ENCODE measurements around the gene DAGLA. TPM values are rescaled to one million over a fixed set of nuclear protein-coding genes. Genes with fewer than 3 reads are reported as not detected.
"Not testable (repeated sequence)": the region's sequence is repeated elsewhere in the genome, so short reads cannot be mapped to it uniquely, and the experiment has no call there.

The DAGLA gene
- 0.74 and 1.4 TPM in 2 replicates for total RNA-seq (2014; rRNA removed; shearing (Covaris generic))

- in situ Hi-C loops (cut with HindIII; ENCODE audit: low sequenced_read_pairs) = no loop called here
- peak; percentile 75 for DNase-seq (ENCODE audit: low spot score)
Measured at GRCh38 chr11:61679893-61680621, at the start of gene DAGLA. Gene DAGLA (plus strand): TSS chr11:61680391. CDS start chr11:61720156, 39,765 bp downstream.

- DNase-seq (ENCODE audit: low spot score) = no peak
- in situ Hi-C loops (cut with HindIII; ENCODE audit: low sequenced_read_pairs) = no loop called here
Measured at GRCh38 chr11:61632096-61632495, 48.1 kb upstream of the DAGLA start.

- DNase-seq (ENCODE audit: low spot score) = no peak
- in situ Hi-C loops (cut with HindIII; ENCODE audit: low sequenced_read_pairs) = no loop called here
Measured at GRCh38 chr11:61635304-61635703, 44.9 kb upstream of the DAGLA start.

GRCh38 chr11:61635787-61636186, 44.4 kb upstream of the DAGLA start:
- DNase-seq (ENCODE audit: low spot score) = no peak
- in situ Hi-C loops (cut with HindIII; ENCODE audit: low sequenced_read_pairs) = no loop called here

DNA sequence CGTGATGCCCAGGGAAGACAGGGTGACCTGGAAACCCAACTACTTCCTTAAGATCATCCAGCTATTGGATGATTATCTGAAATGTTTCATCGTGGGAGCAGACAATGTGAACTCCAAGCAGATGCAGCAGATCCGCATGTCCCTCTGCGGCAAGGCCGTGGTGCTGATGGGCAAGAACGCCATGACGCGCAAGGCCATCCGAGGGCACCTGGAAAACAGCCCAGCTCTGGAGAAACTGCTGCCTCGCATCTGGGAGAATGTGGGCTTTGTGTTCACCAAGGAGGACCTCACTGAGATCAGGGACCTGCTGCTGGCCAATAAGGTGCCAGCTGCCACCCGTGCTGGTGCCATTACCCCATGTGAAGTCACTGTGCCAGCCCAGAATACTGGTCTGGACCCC, 43.5 kb upstream of the DAGLA start:
- no peak for DNase-seq (ENCODE audit: low spot score)
- in situ Hi-C loops (cut with HindIII; ENCODE audit: low sequenced_read_pairs) = no loop called here

- in situ Hi-C loops (cut with HindIII; ENCODE audit: low sequenced_read_pairs) = no loop called here
- DNase-seq (ENCODE audit: low spot score) = no peak
Measured at GRCh38 chr11:61637277-61637676, 42.9 kb upstream of the DAGLA start.

DNA sequence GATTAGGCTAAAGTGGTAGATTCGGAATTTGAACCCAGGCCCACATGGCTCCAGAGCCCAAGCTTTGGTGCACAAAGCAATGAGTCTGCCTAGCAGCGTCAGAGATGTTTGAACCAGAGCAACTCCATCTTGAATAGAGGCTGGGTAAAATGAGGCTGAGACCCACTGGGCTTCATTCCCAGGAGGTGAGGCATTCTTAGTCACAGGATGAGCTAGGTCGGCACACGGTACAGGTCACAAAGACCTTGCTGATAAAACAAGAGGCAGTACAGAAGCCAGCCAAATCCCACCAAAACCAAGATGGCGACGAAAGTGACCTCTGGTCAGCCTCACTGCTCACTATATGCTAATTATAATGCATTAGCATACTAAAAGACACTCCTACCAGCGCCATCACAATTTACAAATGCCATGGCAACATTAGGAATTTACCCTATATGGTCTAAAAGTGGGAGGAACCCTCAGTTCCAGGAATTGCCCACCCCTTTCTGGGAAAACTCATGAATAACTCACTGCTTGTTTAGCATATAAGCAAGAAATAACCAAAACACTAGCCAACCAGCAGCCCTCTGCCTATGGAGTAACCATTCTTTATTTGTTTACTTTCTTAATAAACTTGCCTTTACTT, 40.3 kb upstream of the DAGLA start:
- DNase-seq (ENCODE audit: low spot score) = no peak
- in situ Hi-C loops (cut with HindIII; ENCODE audit: low sequenced_read_pairs) = no loop called here

DNA sequence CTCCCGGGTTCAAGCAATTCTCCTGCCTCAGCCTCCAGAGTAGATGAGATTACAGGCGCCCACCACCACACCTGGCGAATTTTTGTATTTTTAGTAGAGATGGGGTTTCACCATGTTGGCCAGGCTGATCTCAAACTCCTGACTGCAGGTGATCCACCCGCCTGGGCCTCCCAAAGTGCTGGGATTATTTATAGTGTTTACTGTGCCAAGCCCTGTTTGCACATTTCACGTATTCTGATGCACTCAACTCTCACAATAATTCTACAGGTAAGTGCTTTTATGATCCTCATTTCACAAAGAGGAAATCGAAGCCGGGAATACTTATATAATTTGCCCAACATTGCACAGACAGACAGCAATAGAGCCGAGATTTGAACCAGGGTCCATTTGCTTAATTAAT, 38.0 kb upstream of the DAGLA start:
- in situ Hi-C loops (cut with HindIII; ENCODE audit: low sequenced_read_pairs) = no loop called here

DNA sequence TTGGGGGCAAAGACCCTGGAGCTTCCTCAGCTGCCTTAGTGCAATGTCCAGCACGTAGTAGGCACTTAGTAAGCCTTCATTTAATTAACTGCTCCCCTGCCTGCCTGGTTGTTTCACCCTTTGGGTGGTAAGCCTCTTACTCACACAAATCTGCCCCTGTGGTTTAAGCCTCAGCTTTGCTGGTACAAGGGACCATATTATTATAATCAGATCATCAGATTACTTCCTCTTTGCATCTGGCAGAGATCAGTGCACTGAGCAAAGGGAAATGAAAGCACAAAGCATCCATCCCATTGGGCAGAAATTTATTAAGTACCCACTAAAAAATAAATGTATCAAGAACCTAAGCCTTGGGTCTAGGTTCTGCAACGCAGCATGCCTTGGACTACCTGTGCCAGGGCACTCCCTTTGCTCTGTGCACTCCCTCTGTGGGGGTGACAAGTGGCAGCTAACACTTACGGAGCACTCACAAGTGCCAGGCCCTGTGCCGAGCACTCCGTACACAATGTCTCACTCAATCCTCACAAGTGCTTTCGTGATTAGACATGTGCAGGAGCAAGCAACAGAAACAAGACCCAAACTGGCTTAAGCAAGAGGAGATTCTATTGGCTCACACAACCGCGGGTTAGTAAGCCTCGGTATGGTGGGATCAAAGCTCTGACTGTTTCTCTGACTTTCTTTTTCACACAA, 34.9 kb upstream of the DAGLA start:
- in situ Hi-C loops (cut with HindIII; ENCODE audit: low sequenced_read_pairs) = no loop called here
- DNase-seq (ENCODE audit: low spot score) = no peak

More for the DNA sequence above, 38.0 kb upstream of the DAGLA start:
- no peak for DNase-seq (ENCODE audit: low spot score)

GRCh38 chr11:61647529-61647928, 32.7 kb upstream of the DAGLA start:
- DNase-seq (ENCODE audit: low spot score) = no peak
- in situ Hi-C loops (cut with HindIII; ENCODE audit: low sequenced_read_pairs) = no loop called here

- DNase-seq (ENCODE audit: low spot score) = no peak
- in situ Hi-C loops (cut with HindIII; ENCODE audit: low sequenced_read_pairs) = no loop called here
Measured at GRCh38 chr11:61650781-61651571, 29.2 kb upstream of the DAGLA start.

DNA sequence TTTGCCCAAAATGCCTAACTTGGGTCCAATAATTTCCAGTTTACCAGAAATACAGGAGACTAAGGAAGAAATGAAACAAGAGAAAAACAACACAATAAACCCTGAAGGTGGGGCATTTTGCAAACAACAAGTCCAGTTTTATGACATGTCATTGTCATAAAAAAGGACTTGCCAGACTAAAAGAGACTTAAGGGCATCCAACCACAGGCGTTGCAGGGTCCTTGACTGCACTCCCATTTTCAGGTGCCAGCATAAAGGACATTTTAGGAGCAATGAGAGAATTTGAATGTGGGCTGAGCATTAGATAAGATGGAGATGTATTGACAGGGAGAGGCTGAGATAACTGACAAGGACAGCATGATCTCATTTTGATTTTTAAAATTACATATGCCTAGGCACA, 28.1 kb upstream of the DAGLA start:
- in situ Hi-C loops (cut with HindIII; ENCODE audit: low sequenced_read_pairs) = no loop called here
- no peak for DNase-seq (ENCODE audit: low spot score)

DNA sequence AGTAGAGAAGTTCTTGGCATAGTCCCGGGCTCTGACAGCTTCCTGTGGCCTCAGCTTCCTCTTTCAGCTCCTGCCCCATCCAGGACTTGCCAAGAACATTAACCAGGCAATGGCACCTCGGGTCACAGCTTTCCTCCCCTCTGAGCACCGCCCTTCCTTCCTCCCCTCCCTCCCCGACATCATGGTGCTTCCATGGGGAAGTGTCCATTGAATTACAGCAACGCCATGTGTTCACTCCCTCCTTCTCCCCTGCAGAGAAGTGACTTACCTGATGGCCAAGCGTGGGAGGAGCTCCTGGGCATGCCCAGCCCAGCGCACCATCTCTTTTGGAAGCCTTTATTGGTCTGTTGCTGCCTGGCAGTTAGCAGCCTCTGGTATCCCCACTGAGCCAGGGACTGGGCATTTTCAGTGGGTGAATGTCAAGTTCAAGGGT, 25.8 kb upstream of the DAGLA start:
- peak; percentile 37 for DNase-seq (ENCODE audit: low spot score)
- in situ Hi-C loops (cut with HindIII; ENCODE audit: low sequenced_read_pairs) = no loop called here

DNA sequence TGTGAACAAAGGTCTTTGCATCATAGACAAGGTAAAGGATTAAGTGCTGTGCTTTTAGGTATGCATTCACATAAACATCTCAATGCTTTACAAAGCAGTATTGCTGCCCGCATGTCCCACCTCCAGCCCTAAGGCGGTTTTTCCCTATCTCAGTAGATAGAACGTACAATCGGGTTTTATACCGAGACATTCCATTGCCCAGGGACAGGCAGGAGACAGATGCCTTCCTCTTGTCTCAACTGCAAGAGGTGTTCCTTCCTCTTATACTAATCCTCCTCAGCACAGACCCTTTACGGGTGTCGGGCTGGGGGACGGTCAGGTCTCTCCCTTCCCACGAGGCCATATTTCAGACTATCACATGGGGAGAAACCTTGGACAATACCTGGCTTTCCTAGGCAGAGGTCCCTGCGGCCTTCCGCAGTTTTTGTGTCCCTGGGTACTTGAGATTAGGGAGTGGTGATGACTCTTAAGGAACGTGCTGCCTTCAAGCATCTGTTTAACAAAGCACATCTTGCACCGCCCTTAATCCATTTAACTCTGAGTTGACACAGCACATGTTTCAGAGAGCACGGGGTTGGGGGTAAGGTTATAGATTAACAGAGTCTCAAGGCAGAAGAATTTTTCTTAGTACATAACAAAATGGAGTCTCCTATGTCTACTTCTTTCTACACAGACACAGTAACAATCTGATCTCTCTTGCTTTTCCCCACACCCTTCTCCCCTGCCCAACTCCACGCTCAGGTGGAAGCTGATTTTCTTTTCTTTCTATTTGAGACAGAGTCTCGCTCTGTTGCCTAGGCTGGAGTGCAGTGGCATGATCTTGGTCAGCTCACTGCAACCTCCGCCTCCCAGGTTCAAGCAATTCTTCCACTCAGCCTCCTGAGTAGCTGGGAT, 24.7 kb upstream of the DAGLA start:
- in situ Hi-C loops (cut with HindIII; ENCODE audit: low sequenced_read_pairs); DNase-seq (ENCODE audit: low spot score): not testable (repeated sequence)

DNA sequence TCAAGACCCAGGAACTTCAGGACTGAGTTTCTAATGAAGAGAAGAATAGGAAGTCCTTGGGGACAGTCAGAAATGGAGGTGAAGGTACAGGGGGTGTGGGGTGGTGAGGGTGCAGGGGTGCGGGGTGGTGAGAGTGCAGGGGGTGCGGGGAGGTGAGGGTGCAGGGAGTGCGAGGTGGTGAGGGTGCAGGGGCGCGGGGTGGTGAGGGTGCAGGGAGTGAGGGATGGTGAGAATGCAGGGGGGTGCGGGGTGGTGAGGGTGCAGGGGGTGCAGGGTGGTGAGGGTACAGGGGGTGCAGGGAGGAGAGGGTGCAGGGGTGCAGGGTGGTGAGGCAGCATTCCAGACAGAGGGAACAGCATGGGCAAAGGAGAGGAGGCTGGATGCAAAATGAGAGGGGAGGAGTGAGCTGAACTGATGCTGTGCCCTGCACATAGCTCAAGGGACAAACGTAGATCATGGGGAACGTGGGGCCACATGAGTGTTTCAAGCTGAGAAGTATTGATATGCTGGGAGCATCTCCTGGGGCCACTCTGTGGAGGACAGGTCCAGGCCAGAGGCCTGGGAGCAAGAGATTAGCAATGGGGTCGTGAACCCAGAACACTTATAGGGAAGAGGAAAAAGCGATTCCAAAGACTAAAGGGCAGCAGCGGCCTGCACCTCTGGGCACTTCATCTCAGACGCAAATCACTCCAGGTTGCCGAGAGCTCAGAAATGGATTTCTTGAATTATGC, 23.7 kb upstream of the DAGLA start:
- DNase-seq (ENCODE audit: low spot score) = no peak
- in situ Hi-C loops (cut with HindIII; ENCODE audit: low sequenced_read_pairs) = no loop called here

DNA sequence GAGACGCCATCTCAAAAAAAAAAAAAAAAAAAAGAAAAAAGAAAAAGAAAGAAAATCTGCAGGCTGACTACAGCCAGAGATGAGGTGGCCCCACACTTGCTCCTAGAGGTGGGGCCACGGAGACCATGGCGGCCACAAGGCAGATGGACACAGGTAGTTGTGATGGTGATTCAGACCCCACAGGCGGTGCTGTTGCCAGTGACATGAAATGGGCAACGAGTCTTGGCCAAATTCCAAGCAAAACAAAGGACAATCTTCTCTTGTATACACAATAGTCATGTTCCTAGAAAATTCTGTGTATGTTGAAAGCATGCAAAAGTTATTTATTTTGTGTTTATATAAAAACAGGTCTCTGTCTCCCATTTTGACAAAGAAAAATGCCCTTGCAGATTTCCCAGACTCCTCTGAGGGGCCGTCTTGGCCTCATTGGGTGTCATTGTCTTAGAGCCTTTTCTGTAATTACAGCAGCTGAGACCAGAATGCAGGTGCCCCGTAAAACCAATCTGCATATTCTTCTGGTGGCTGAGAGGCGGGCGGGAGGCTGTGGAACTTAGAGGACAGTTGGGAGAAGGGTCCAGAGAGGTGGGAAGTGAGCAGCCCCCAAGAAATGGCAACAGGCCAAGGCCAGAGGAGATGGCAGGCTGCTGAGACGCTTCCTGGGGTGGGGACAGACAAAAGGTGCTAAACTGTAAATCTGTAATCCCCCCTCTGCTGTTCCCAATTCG, 22.5 kb upstream of the DAGLA start:
- in situ Hi-C loops (cut with HindIII; ENCODE audit: low sequenced_read_pairs) = no loop called here
- no peak for DNase-seq (ENCODE audit: low spot score)

- no peak for DNase-seq (ENCODE audit: low spot score)
- in situ Hi-C loops (cut with HindIII; ENCODE audit: low sequenced_read_pairs) = no loop called here
Measured at GRCh38 chr11:61659413-61660196, 20.6 kb upstream of the DAGLA start.

Data from G401 (cell line).